Stimulated activated CD4-positive, alpha-beta T cell treated with anti-CD3 and anti-CD28 coated beads, Interleukin-12 subunit alpha, Interleukin-12 subunit beta, amount 100 ng/mL, for 4 hours (primary cell): ENCODE results near the gene MLPH.

Experiments
- DNase-seq: peaks from one replicate; pipeline ENCODE4 v3.0.0-alpha.2; 2020

The MLPH gene

DNA sequence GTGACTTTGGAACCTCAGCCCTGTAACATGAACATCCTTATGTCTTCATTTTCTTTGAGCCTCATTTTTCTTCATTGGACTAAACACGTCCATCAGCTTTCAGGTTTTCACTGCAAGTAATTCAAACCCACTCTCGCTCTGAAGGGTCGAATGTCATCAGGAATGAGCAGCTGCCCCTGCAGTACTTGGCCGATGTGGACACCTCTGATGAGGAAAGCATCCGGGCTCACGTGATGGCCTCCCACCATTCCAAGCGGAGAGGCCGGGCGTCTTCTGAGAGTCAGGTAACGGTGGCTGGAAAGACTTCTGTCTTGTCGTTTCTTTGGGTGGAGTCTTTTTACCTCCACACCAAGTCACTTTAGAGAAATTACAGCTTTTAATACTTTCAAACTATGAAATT is 40.2 kb downstream of the MLPH start:
- no peak for DNase-seq

GRCh38 chr2:237527766-237528165 is 40.7 kb downstream of the MLPH start:
- DNase-seq: no peak

GRCh38 chr2:237529452-237530402 is 42.7 kb downstream of the MLPH start:
- no peak for DNase-seq

DNA sequence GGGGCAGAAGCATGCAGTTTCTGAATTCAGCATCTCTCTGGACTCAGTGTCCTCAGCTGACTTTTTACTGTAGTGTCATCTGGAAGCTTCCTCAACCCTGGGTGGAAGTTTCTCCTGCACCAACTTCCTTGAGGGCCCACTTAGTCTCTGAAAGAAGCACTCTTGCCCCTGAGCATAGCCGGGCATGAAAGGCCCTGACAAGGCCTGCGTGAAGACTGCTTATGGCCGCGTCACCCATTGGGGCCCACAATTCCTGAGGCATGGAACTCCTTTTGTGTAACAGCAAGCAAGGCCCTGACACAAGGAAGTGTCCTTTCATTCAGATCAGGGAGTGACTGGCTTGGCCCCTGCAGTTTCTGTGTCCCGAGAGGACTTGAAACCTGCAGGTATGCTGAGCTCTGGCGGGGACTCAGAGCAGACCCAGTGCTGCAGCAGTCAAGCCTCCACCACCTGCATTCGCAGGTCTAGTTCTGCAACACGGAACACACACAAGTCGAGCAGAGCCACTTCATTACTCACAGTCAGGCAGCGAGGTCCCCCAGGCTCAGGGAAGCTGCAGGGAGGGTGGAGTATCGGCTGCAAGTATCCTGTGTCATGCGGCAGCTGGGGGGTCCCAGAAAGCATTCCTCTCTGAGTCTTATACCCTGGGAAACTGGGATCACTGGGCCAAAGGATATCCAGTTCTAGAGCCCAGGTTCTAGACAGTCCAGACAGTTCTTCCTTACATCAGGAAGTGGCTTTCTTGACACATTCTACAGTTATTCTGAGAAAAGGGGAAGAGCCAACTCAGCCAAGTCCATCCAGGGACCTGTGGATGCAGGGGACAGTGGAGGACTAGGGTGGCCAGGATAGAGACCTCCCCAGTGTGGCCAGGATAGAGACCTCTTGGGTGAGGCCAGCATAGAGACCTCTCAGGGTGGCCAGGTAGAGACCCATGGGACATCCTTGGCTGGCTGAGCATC is 43.7 kb downstream of the MLPH start:
- no peak for DNase-seq

DNA sequence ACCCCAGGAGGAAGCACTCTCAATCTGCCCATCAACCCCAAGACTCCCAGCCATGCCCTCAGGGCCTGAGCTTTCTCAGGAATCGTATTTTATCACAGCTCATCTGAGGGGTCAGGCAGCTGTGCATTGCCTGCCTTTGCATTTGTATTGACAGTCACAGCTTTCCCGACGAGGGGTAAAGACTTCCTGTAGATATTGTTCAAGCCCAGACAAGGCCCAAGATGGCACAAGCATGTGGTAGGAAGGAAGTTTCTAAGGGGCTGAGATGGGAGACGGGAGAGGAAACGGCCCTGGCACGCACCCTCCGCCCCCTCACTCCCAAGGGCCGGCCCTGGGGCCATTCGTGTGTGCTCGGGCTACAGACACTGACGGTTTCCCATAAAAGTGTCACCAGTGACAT is 45.1 kb downstream of the MLPH start:
- DNase-seq: no peak

DNA sequence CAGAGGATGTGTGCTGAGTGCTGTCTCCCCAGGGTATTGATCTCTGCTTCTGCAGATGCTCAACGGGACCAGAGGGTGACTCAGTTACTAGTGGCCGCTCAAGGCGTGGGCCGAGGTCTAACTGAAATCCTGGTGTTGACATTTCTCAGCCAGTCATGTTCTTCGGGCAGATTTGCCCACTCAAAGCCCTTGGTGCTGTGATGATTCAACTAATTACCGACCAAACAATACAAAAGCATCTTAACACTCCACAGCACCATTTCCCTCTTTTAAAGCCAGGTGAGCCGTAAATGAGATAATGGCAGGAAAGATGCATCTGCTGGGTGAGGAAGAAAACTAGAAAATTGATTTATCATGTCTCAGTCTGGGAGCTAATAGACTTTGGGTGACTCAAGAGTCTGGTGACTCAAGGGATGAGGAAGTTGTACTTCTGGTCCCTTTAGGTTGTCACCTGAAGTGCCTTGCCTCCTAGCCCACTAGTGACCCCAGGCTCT is 46.7 kb downstream of the MLPH start:
- DNase-seq: no peak

DNA sequence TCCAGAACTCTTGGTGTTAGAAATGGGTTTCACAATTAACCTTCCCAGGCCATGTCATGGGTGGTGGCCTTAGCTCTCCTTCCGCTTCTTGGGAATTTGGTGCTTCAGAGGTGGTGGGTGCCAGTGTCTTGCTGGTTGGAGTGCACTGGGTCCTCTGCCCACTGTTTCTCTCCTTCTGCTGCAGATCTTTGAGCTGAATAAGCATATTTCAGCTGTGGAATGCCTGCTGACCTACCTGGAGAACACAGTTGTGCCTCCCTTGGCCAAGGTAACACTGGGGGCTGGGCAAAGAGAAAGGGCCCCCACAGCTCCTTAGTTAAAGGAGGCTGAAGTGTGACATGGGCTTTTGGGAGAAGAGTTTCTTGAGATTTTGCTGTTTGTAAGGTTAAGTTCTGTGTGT is 47.3 kb downstream of the MLPH start:
- no peak for DNase-seq

GRCh38 chr2:237535385-237536082 is 48.5 kb downstream of the MLPH start:
- DNase-seq: no peak

DNA sequence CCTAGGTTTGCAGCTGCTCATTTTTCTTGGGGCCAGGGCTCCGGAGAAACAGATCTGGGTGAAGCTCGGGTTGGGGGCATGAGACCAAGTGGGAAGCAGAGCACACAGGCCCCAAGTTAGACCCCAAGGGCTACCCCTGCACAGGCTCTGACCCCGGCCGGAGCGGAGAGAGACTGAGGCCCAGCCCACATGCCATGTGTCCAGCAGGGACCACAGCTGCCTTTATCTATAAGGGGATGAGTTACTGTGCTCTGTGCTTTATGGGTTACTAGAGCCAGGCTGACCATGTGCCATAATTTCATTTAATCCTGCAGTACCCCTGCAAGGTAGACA is 49.0 kb downstream of the MLPH start:
- DNase-seq: no peak

GRCh38 chr2:237536617-237537016 is 49.6 kb downstream of the MLPH start:
- no peak for DNase-seq

GRCh38 chr2:237538001-237538720 is 51.1 kb downstream of the MLPH start:
- no peak for DNase-seq

GRCh38 chr2:237538901-237539300 is 51.9 kb downstream of the MLPH start:
- DNase-seq: no peak

- DNase-seq: no peak
Measured at GRCh38 chr2:237539681-237540080, 52.6 kb downstream of the MLPH start.

GRCh38 chr2:237540223-237540775 is 53.2 kb downstream of the MLPH start:
- DNase-seq: no peak

- no peak for DNase-seq
Measured at GRCh38 chr2:237540823-237541222, 53.8 kb downstream of the MLPH start.

DNA sequence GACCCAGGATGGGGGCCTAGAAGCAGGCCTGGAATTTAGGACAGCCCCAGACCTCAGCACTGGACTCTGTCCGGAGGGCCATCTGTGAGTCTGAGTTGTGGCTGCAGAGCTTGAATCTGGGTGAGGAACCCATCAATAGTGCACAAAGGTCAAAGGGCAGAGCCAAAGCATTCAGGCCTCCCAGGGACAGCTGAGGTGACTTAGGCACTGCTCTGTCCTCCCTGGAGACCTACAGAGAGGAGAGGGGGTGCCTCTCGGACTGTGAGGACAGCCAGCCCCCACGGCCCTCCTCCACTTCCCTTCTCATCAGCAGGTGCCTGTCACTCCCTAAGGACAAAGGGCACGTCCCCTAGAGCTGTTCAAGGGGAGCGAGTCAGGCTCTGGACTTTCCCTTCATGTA is 54.2 kb downstream of the MLPH start:
- no peak for DNase-seq

DNA sequence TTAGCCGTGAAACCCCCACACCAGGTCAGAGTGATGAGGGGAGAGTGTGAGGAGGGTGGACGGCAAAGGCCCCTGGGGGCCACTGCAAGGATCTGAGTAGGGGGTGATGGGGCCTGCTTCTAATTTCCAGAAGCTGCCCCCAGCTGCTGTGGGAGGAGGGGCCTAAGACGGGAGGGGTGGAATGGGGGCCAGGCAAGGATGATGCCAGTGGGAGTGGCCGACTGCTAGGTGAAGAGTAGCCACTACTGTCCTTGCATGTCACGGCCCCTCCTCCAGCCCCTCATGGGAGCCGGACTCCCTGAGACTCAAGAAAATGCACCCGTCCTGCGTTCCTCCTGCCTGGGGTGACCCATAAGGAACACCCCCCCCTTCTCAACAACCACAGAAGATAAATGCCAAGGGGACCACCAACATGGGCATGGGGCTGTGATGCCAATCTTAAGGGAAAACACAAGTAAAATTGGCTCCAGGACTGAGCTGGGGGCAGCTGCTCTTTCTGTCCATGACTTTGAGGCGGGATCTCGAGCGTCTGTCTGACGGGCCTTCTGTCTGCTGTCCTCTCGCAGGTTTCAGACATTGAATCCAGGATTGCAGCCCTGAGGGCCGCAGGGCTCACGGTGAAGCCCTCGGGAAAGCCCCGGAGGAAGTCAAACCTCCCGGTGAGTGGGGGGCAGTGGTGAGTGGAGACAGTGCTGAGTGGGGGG is 55.1 kb downstream of the MLPH start:
- DNase-seq: no peak

DNA sequence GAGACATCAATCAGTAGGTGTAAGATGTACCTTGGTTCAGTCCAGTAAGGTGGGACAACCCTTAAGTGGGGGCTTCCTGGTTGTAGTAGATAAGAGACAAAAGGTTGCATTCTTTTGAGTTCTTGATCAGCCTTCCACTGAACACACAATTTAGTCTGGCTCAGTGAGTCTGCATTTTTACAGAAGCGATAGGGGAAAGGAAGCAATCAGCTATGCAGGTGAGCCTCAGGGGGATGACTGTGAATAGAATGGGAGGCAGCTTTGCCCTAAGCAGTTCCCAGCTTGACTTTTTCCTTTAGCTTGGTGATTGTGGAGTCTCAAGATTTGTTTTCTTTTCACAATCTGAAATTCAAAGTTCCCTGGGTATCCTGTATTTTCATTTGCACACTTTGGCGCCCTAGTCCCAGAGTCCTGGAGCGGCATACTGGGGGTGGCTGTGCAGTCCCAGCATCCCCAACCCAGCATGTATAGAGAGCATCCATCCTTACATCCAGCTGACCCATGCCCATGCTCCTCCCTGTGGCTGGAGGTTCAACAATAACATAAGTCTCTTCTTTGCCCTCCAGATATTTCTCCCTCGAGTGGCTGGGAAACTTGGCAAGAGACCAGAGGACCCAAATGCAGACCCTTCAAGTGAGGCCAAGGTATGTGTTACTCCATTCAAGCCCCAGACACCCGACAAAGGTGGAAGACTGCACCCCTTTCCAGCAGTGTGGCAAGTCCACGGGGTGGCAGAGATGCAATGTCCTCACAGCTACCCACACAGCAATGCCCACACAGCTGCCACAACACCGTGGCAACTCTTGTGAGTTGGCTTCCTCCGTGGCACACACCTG is 59.2 kb downstream of the MLPH start:
- DNase-seq: no peak

GRCh38 chr2:237546876-237547395 is 59.9 kb downstream of the MLPH start:
- no peak for DNase-seq

- no peak for DNase-seq
Measured at GRCh38 chr2:237547841-237548416, 60.9 kb downstream of the MLPH start.
